ENCODE data around the gene LTO1.
"Not testable (repeated sequence)": the region's sequence is repeated elsewhere in the genome, so short reads cannot be mapped to it uniquely, and the experiment has no call there.

The LTO1 gene

GRCh38 chr11:69630017-69630416 lies 45.1 kb downstream of the LTO1 start:
- DNase-seq: no peak

GRCh38 chr11:69627551-69627950 lies 47.6 kb downstream of the LTO1 start:
- DNase-seq: no peak

DNA sequence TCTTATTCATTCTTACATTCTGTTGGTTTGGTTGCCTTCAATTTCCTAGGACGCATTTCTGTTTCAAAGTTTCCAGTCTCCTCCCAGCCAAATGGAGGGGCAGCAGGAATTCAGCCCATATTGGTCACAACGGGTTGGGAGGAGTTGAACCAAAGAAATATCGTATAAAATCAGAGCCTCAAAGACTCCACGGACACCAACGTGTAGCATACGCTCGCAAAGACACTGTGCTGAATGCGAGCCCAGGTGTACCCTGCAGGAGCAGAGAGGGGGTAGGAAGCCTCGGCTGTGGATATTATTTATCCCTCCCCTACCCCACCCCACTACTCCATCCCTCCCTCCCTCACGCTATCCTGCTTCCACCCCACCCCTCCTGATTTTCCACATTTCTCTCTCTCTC lies 49.7 kb downstream of the LTO1 start:
- DNase-seq: no peak

DNA sequence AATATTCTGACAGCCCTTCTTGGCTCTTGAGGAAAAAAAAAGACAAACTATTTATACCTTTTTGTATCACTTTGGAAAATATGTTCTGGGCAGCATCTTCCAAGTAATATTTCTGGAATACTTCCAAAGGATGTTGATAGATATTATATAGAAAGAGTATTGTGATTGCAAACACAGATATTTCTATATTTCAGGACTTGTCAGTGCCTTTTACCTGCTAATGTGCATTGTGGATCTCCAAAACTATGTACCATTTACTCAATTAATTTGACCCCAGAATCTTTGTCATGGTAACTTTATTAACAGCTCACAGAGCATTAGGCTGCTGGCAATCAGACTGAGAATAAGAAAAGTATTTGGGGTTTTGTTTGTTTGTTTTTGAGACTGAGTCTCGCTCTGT lies 50.9 kb downstream of the LTO1 start:
- no peak for DNase-seq

DNA sequence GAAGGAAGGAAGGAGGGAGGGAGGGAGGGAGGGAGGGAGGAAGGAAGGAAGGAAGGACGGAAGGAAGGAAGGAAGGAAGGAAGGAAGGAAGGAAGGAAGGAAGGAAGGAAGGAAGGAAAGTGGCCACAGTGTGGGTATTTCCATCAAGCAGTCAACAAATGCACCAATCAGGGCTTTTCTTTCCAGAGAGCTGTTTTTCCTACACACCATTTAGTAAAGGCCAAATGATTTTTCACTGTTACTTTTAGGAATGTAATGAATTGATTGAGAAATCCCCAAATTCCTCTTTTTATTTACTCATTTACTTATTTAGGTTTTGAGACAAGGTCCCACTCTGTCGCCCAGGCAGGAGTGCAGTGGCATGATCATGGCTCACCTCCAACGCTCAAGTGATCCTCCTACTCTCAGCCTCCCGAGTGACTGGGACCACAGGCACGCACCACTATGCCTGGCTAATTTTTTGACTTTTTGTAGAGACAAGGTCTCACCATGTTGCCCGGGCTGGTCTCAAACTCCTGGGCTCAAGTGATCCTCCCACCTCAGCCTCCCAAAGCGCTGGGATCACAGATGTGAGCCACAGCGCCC lies 53.0 kb downstream of the LTO1 start:
- not testable (repeated sequence) for DNase-seq

DNA sequence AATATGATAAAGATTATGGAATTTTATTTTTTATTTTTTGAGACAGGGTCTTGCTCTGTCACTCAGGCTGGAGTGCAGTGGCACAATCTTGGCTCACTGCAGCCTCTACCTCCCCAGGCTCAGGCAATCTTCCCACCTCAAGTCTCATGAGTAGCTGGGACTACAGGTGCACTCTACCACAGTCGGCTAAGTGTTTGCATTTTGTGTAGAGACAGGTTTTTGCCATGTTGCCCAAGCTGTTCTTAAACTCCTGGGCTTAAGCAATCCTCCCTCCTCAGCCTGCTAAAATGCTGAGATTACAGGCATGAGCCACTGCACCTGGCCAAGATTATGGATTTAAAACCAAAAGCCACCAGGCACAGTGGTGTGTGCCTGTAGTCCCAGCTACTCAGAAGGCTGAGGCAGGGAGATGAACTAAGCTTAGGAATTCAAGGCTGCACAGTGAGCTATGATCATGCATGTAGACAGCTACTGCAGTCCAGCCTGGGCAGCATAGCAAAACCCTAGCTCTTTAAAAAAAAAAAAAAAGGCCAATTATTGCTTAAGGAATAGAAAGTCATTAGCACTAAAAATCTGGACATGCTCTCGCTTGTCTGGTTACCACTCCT lies 54.4 kb downstream of the LTO1 start:
- no peak for DNase-seq

GRCh38 chr11:69618237-69618636 lies 56.9 kb downstream of the LTO1 start:
- DNase-seq: no peak

DNA sequence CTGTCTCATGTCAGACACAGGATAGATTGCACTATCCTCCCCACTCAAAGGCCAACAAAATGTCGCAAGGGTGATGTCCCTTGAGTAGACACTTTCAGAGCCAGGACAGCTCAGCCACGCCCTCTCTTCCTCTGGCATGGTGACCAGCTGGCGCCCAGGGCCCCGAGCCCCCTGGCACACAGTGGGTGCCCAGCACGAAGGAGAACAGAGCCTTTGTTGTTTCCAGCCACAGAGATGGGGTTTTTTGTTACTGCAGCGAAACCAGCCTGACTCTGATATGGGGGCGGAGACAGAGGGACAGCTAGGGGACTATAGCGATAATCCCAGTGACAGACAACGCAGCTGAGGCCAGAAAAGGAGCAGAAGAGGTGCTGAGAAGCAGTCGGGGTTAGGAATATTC lies 57.5 kb downstream of the LTO1 start:
- no peak for DNase-seq

- DNase-seq: no peak
Measured at GRCh38 chr11:69617220-69617619, 57.9 kb downstream of the LTO1 start.
